Cardiac muscle cell (in vitro differentiated cells and primary cell): ENCODE data around the gene GTPBP10. TPM values are rescaled to one million over a fixed set of nuclear protein-coding genes. Genes with fewer than 3 reads are reported as not detected.
A peak's percentile ranks its signal among the peaks of the same experiment; 100 is the strongest.

Experiments
- DNase-seq, 2 donors: peaks; one replicate each; pipeline versions ENCODE4 v3.0.0 to v3.0.0-alpha.2; 2010 to 2017; ENCODE audit warnings: low read depth in 1 of 2, low spot score in 1 of 2
- H3K27ac ChIP-seq: fragments of 200-600 bp; sonication (generic); 2 replicates; pipeline ENCODE4 v1.5.1; 2016
- H3K27me3 ChIP-seq: fragments of 200-600 bp; sonication (generic); 2 replicates; pipeline ENCODE4 v1.6.0; 2016; ENCODE audit warnings: control low read depth
- H3K36me3 ChIP-seq: fragments of 200-600 bp; sonication (generic); 2 replicates; pipeline ENCODE4 v1.5.1; 2016; ENCODE audit warnings: control low read depth
- H3K4me1 ChIP-seq: fragments of 200-600 bp; sonication (generic); 2 replicates; pipeline ENCODE4 v1.8.1; 2017; ENCODE audit warnings: low read depth, mild to moderate bottlenecking, mixed run types
- H3K4me3 ChIP-seq: fragments of 200-600 bp; sonication (generic); 2 replicates; pipeline ENCODE4 v1.5.1; 2016; ENCODE audit warnings: mild to moderate bottlenecking
- H3K9me3 ChIP-seq: fragments of 200-600 bp; sonication (generic); 2 replicates; pipeline ENCODE4 v1.5.1; 2017; ENCODE audit warnings: low read depth, mild to moderate bottlenecking, control low read depth
- polyA plus RNA-seq: library from polyadenylated mRNA; unstranded; fragments of >200 nt; fragmentation: Nextera tagmentation; extraction: Ambion mirVana; gene quantifications from 2 replicates; pipeline ENCODE4 v1.2.1, GENCODE V29; 2016
- total RNA-seq: library from RNA; depleted of rRNA; stranded (reverse); fragments of >200 nt; gene quantifications from 2 replicates; pipeline ENCODE4 v1.2.3, GENCODE V29; 2016
- TF ChIP-seq, protein P1 (sequence below): IDR thresholded peaks from 2 replicates; pipeline ENCODE4 v1.5.1; 2012; ENCODE audit warnings: low read depth, mild to moderate bottlenecking, low read length

GTPBP10 gene
- total and polyA plus RNA-seq, 2 experiments from 2014 or later: 5.4 to 12.7 TPM

DNA sequence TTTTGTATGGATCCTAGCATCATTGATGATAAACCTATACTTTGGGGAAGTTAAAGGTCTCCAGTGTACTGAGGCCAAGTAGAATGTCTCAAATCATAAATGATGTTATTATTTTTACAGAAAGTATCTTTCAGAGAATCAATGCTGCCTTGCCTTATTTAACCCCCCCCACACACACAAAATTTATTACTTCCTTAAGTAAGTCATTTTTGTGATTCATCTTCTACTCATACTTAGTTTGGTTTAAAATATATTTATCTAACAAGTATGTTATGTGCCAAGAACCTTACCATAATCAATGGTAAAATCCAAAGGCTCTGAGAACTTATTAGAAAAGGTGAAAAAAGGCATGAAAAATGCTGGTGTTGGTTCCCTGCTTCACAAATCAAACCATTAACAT, 37.9 kb downstream of the GTPBP10 start:
- Histone ChIP-seq H3K9me3 (no peaks in the 10 kb centered on the region), H3K27me3 (no peaks in the 10 kb centered on the region), H3K4me3 (no peak overlapping the region), H3K4me1 (no peaks in the 10 kb centered on the region), H3K27ac (no peak overlapping the region), H3K36me3 (peaks cover 30% of the 10 kb centered on the region)
- DNase-seq: no peak
- TF ChIP-seq, protein P1, sequence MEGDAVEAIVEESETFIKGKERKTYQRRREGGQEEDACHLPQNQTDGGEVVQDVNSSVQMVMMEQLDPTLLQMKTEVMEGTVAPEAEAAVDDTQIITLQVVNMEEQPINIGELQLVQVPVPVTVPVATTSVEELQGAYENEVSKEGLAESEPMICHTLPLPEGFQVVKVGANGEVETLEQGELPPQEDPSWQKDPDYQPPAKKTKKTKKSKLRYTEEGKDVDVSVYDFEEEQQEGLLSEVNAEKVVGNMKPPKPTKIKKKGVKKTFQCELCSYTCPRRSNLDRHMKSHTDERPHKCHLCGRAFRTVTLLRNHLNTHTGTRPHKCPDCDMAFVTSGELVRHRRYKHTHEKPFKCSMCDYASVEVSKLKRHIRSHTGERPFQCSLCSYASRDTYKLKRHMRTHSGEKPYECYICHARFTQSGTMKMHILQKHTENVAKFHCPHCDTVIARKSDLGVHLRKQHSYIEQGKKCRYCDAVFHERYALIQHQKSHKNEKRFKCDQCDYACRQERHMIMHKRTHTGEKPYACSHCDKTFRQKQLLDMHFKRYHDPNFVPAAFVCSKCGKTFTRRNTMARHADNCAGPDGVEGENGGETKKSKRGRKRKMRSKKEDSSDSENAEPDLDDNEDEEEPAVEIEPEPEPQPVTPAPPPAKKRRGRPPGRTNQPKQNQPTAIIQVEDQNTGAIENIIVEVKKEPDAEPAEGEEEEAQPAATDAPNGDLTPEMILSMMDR: no peak

DNA sequence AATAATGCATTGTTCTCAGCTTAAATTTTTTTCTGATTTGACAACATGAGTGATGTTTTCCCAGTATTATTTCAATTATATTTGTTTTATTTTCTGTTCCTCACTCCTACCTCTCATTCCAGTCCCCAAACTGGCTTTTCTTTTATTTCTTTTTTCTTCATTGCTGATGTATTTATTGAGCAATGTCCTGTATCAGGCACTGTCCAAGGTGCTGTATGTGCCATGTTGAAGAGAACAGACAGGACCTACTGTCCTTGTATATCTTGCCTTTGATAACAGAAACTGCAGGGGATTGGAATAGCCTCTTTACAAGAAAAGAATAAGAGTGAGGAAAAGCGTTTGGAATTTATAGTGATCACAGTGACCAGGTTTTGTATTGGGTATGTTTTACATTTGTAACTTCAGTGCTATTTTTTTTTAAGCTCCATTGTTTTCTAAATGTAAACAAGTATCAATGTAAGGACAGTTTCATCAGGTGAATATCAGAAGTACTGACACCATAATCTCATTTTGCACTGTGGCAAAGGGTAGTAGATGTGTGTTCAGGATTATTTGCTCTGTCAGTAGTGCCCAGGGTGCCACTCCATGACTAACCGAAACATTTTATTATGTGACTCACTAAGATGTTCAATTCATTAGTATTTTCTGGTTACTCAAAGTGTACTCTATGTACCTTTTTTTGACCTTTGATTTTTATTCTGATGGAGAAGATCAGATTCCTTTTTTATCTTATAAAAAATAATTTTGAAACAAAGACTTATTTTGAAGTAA, 41.1 kb downstream of the GTPBP10 start:
- Histone ChIP-seq H3K27me3 (no peaks in the 10 kb centered on the region), H3K9me3 (no peaks in the 10 kb centered on the region), H3K36me3 (peaks cover 27% of the 10 kb centered on the region), H3K4me3 (no peak overlapping the region), H3K27ac (no peak overlapping the region), H3K4me1 (no peaks in the 10 kb centered on the region)
- DNase-seq: peak in 1 of 2 donors; percentile 28
- TF ChIP-seq, protein P1: no peak

DNA sequence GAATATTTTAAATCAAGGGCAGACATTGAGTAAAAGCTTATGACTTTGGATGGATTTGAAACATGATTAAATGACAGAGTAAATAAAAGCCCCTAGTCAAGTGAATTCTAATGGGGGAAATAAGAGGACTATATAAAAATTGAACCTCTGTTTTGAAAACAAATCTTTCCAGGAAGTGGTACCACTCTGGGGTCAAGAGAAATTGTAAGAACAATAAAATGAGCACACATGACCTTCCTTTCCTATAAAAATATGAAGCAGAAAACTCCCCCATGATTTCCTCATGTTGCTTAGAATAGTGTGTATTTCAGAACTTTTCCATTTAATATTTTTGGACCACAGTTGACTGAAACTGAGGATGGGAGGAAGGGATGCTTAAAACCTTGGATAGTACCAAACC, 44.4 kb downstream of the GTPBP10 start:
- Histone ChIP-seq H3K27ac (no peak overlapping the region), H3K4me1 (no peaks in the 10 kb centered on the region)

DNA sequence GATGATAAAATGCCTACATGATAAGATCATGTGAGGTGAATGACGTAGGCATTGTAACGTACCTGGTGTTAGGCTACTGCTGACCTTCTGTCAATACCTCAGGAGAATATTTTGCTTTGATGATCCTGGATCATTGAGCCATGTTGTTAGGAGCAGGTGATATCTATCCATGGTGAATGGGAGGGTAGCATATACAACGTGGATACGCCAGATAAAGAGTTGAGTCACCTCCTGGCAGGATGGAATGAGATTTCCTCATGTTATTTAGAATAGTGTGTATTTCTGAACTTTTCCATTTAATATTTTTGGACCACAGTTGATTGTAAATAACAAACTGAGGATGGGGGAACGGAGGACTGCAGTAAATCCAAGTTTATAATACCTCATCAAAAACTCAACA, 45.0 kb downstream of the GTPBP10 start:
- no peaks in the 10 kb centered on the region for H3K9me3 ChIP-seq
- H3K4me3 ChIP-seq: no peak overlapping the region
- no peaks in the 10 kb centered on the region for H3K27me3 ChIP-seq
- DNase-seq: no peak
- no peaks in the 10 kb centered on the region for H3K4me1 ChIP-seq
- H3K27ac ChIP-seq: no peak overlapping the region
- TF ChIP-seq, protein P1: no peak
- H3K36me3 ChIP-seq: no peaks in the 10 kb centered on the region

More for the DNA sequence above, 44.4 kb downstream of the GTPBP10 start:
- no peaks in the 10 kb centered on the region for H3K36me3 ChIP-seq
- TF ChIP-seq, protein P1: no peak
- no peak for DNase-seq
- no peaks in the 10 kb centered on the region for H3K27me3 ChIP-seq
- no peak overlapping the region for H3K4me3 ChIP-seq
- H3K9me3 ChIP-seq: no peaks in the 10 kb centered on the region

DNA sequence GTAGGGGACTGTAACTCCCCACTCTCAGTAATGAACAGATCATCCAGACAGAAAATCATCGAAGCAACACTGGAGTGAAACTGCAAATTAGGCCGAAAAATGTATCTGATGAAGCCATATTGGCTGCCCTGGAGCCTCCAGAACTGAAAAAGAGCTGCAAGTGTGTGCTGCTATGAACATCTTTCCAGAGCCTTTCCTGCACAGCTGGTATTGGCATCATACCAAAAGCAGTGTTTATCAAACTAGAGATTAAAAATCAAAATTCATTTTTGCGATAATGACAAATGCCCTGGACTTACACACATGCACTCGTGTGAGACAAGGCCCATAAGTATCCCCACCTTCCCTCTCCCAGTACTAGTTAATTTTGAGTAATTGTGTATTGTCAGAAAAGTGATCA, 49.9 kb downstream of the GTPBP10 start:
- Histone ChIP-seq H3K27ac (no peak overlapping the region), H3K27me3 (peaks cover 8% of the 10 kb centered on the region), H3K9me3 (no peaks in the 10 kb centered on the region), H3K4me3 (no peak overlapping the region), H3K36me3 (no peaks in the 10 kb centered on the region), H3K4me1 (no peaks in the 10 kb centered on the region)
- TF ChIP-seq, protein P1: no peak
- DNase-seq: no peak
